Stimulated activated naive CD4-positive, alpha-beta T cell treated with Interleukin-2 at 50 U/mL for 16 hours (primary cell): Measurements from ENCODE around the gene ELMO3.

Experiments used
- DNase-seq: peaks from one replicate; lab custom pipeline; 2025; lab: John Stamatoyannopoulos, UW

Gene ELMO3

GRCh38 chr16:67199808-67200198, 872 bp downstream of the ELMO3 start:
- DNase-seq, result no peak

GRCh38 chr16:67200491-67200890, 1.6 kb downstream of the ELMO3 start:
- DNase-seq, result no peak

- DNase-seq, result no peak
These were observed 2.7 kb downstream of the ELMO3 start for GRCh38 chr16:67201411-67202345.

- DNase-seq, result no peak
These were observed 3.5 kb downstream of the ELMO3 start for GRCh38 chr16:67202426-67202825.

GRCh38 chr16:67202956-67203493, 4.1 kb downstream of the ELMO3 start:
- DNase-seq, result no peak

GRCh38 chr16:67204076-67204475, 5.1 kb downstream of the ELMO3 start:
- DNase-seq, result no peak

GRCh38 chr16:67206129-67206837, 7.4 kb downstream of the ELMO3 start:
- no peak for DNase-seq

GRCh38 chr16:67206838-67207248, 7.9 kb downstream of the ELMO3 start:
- DNase-seq, result no peak

- DNase-seq, result no peak
These were observed 8.5 kb downstream of the ELMO3 start for GRCh38 chr16:67207249-67208091.

GRCh38 chr16:67208154-67208896, 9.4 kb downstream of the ELMO3 start:
- no peak for DNase-seq

GRCh38 chr16:67209565-67209964, 10.6 kb downstream of the ELMO3 start:
- no peak for DNase-seq

GRCh38 chr16:67210069-67210937, 11.4 kb downstream of the ELMO3 start:
- DNase-seq, result no peak

- no peak for DNase-seq
These were observed 12.7 kb downstream of the ELMO3 start for GRCh38 chr16:67211674-67212073.

GRCh38 chr16:67212766-67213165, 13.8 kb downstream of the ELMO3 start:
- no peak for DNase-seq

GRCh38 chr16:67213197-67214019, 14.5 kb downstream of the ELMO3 start:
- no peak for DNase-seq

- DNase-seq, result no peak
These were observed 16.8 kb downstream of the ELMO3 start for GRCh38 chr16:67215706-67216105.

- no peak for DNase-seq
These were observed 17.9 kb downstream of the ELMO3 start for GRCh38 chr16:67216612-67217490.

GRCh38 chr16:67223992-67224391, 25.1 kb downstream of the ELMO3 start:
- DNase-seq, result no peak
